Transverse colon (tissue), 4 donors: ENCODE data around the gene RNF19B. TPM values are rescaled to one million over a fixed set of nuclear protein-coding genes. Genes with fewer than 3 reads are reported as not detected.

Experiments used
- DNase-seq: peaks from one replicate; pipeline ENCODE4 v3.0.0-alpha.2; 2019
- H3K27ac ChIP-seq, 4 donors: fragments of 200-600 bp; sonication (generic); 2 replicates each; pipeline ENCODE4 v1.5.1; 2016 to 2018; ENCODE audit warnings: inconsistent platforms in 4 of 4
- H3K27me3 ChIP-seq: fragments of 200-600 bp; sonication (generic); 2 replicates; pipeline ENCODE4 v1.5.1; 2017; ENCODE audit warnings: inconsistent platforms
- H3K36me3 ChIP-seq, 4 donors: fragments of 200-600 bp; sonication (generic); 2 replicates each; pipeline ENCODE4 v1.5.1; 2017 to 2019; ENCODE audit warnings: inconsistent platforms in 4 of 4
- H3K4me1 ChIP-seq, 4 donors: fragments of 200-600 bp; sonication (generic); 2 replicates each; pipeline ENCODE4 v1.5.1; 2017 to 2020; ENCODE audit warnings: inconsistent platforms in 4 of 4
- H3K4me3 ChIP-seq, 4 donors: fragments of 200-600 bp; sonication (generic); 1 replicate in 1 of 4; 2 replicates in 3 of 4; pipeline versions ENCODE4 v1.5.1 to v1.6.1; 2017 to 2019; ENCODE audit warnings: inconsistent platforms in 4 of 4
- H3K9me3 ChIP-seq, 2 donors: fragments of 200-600 bp; sonication (generic); 2 replicates each; pipeline ENCODE4 v1.5.1; 2017 to 2019; ENCODE audit warnings: inconsistent platforms in 2 of 2
- CTCF ChIP-seq, 5 experiments: fragments of 200-600 bp in 3 of 5; fragments of 450-650 bp in 2 of 5; sonication (generic) in 3 of 5; IDR thresholded peaks; 1 replicate in 2 of 5; 2 replicates in 3 of 5; pipeline ENCODE4 v1.5.1; 2016 to 2017; ENCODE audit warnings: antibody characterized with exemption in 5 of 5, inconsistent platforms in 3 of 5, mild to moderate bottlenecking in 2 of 5, moderate library complexity in 1 of 5
- EP300 ChIP-seq: sonication (generic); formaldehyde crosslinking; IDR thresholded peaks from one replicate; pipeline ENCODE4 v1.6.1; 2017; ENCODE audit warnings: antibody characterized with exemption, low read depth
- POLR2A ChIP-seq: fragments of 450-650 bp; IDR thresholded peaks from one replicate; pipeline ENCODE4 v1.6.1; 2016; ENCODE audit warnings: antibody characterized with exemption, mild to moderate bottlenecking, moderate library complexity
- POLR2AphosphoS5 ChIP-seq, 3 donors: sonication (generic); formaldehyde crosslinking; IDR thresholded peaks; one replicate each; pipeline ENCODE4 v1.6.1; 2016; ENCODE audit warnings: antibody characterized with exemption in 3 of 3
- WGBS, 2 donors: methylation state at CpG; one replicate each; pipeline ENCODE4 v1.1.5; 2018; ENCODE audit warnings: low coverage in 1 of 2; 5-methylcytosine and 5-hydroxymethylcytosine counted together
- in situ Hi-C, 4 donors: fragments of 200-750 bp; cut with MboI; loops; one replicate each; pipeline versions ENCODE4 v1.15.0 to v1.15.1; 2017; ENCODE audit warnings: low sequenced_read_pairs in 3 of 4, low pct_ligation_motif_present in 1 of 4, low pct_unique_long_range_greater_than_20kb in 1 of 4
- intact Hi-C: fragments of 100-400 bp; cut with DNase I; formaldehyde crosslinking; loops from one replicate; pipeline ENCODE4 v1.15.1; 2023; ENCODE audit warnings: low total_unique reads
- total RNA-seq, 4 donors: library from RNA; depleted of rRNA; stranded (reverse); fragments of >200 nt; gene quantifications; one replicate each; pipeline ENCODE4 v1.1.0, GENCODE V29; 2016

Gene RNF19B
- total RNA-seq, 4 donors from 2014 or later = 22.5 to 83.8 (median 62.0) TPM

DNA sequence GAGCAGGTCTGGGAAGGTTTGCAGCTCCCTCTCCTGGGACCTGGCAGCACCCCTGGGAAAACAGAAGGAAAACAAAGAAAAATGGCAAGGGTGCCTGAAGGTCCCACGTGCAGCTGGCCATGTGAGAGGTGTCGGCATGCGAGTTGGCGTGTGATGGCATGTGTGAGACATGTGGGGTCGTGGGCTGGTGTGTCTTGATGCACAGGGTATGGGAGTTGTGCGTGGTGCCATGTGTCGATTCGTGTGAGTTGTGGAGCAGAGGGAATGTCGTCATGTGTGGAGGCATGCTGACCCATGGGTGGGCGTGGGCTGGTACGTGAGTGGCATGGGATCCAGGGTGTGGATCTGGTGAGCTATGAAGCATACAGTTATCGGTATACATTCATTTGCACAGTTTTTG lies 77.0 kb downstream of the RNF19B start:
- Histone ChIP-seq H3K36me3 (no peaks in the 10 kb centered on the region), H3K27me3 (peaks cover 74% of the 10 kb centered on the region), H3K9me3 (no peaks in the 10 kb centered on the region), H3K27ac (no peak overlapping the region), H3K4me3 (no peak overlapping the region), H3K4me1 (peaks cover 0 to 15% (median 7%) of the 10 kb centered on the region in 4 donors)
- in situ Hi-C loops = no loop called here
- intact Hi-C loops = no loop called here
- no peak for DNase-seq
- WGBS, 2 donors = 81 to 100% methylated on average over 1 to 12 of the region's 12 CpGs
- TF ChIP-seq POLR2AphosphoS5 (IDR thresholded peaks at IDR 0.05) (no peak), POLR2A (no peak), EP300 (no peak), CTCF (IDR thresholded peaks at IDR 0.05) (no peak)

DNA sequence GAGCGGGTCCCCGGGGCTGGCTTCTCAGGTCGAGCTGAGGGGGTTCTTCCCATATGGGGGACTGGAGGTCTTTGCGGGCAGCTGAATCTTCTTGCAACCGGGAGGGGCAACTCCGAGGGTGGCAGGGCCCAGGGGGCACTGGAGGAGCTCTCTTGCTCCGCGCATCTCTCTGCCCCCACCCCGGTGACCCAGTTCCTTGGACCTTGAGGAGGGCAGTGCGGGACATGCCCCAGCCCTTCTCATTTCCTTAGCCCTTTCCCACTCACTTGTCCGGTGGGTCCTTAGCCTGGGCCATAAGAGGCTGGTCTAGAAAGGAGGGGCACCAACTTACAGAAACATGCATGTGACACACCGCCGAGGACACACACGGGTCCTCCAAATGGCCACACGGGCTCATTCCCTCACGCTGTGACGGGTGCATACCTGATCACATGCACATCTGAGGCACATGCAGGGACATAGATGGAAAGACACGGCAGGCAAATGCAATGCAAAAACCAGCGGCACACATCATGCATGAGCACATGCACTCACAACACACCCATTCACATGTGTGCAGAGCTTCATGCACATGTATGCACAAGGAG lies 77.7 kb downstream of the RNF19B start:
- peaks cover 67% of the 10 kb centered on the region for H3K27me3 ChIP-seq
- intact Hi-C loops = no loop called here

More for the DNA sequence above, 77.7 kb downstream of the RNF19B start:
- H3K4me3 ChIP-seq = peak overlapping the region in 1 of 4 donors; percentile 35
- WGBS, 2 donors = 53% methylated on average over 19 of the region's 19 CpGs; no CpG with 5 or more reads in 1 of the 2 donors
- in situ Hi-C loops = no loop called here
- DNase-seq = no peak
- no peak overlapping the region for H3K27ac ChIP-seq
- no peak for TF ChIP-seq EP300
- TF ChIP-seq POLR2A = no peak
- TF ChIP-seq POLR2AphosphoS5 (IDR thresholded peaks at IDR 0.05) = no peak
- TF ChIP-seq CTCF (IDR thresholded peaks at IDR 0.05) = no peak
- H3K4me1 ChIP-seq = peaks cover 0 to 12% (median 6%) of the 10 kb centered on the region in 4 donors
- no peaks in the 10 kb centered on the region for H3K36me3 ChIP-seq
- H3K9me3 ChIP-seq = no peaks in the 10 kb centered on the region

Other genes with a start within 250 kb of the RNF19B start
- gene YARS1, start 147.5 kb downstream of the RNF19B start, total RNA-seq = 10 to 100 TPM; 23.9 to 54.5 (median 33.8) TPM
- gene S100PBP, start 147.2 kb downstream of the RNF19B start, total RNA-seq = 100 to 1,000 TPM in 1 of 4 donors, 10 to 100 TPM in 3; 26.2 to 257 (median 40.7) TPM
- gene FNDC5, start 93.9 kb downstream of the RNF19B start, total RNA-seq = under 1 TPM in 2 of 4 donors, not detected in 2; 0.32 to 0.55 TPM
- gene HPCA, start 78.3 kb downstream of the RNF19B start, total RNA-seq = under 1 TPM in 2 of 4 donors, not detected in 2; 0.64 to 0.96 TPM
- 1,000 to 10,000 TPM in 2 of 4 donors, 100 to 1,000 TPM in 2; 330 to 1,204 (median 846) TPM for gene TMEM54, start 63.4 kb downstream of the RNF19B start, total RNA-seq
- 100 to 1,000 TPM; 209 to 296 (median 211) TPM for gene AK2, start 72.1 kb upstream of the RNF19B start, total RNA-seq
- 10 to 100 TPM; 11.6 to 93.3 (median 42.0) TPM for gene AZIN2, start 116.3 kb upstream of the RNF19B start, total RNA-seq
- 10 to 100 TPM in 1 of 4 donors, 1 to 10 TPM in 3; 4.6 to 52.0 (median 5.8) TPM for gene TRIM62, start 217.2 kb upstream of the RNF19B start, total RNA-seq